H1 (cell line): ENCODE results near the gene PJA1. TPM values are rescaled to one million over a fixed set of nuclear protein-coding genes. Genes with fewer than 3 reads are reported as not detected.

ENCODE experiments used
- CTCF ChIA-PET: fragments of 300-600 bp; sonication (Branson Sonifier 250); formaldehyde crosslinking; loops from one replicate; lab custom pipeline; 2021; ENCODE audit not compliant: partially characterized antibody; lab: Charles Lee
- POLR2A ChIA-PET: fragments of 300-600 bp; sonication (Branson Sonifier 250); formaldehyde crosslinking; loops from one replicate; lab custom pipeline; 2021; ENCODE audit warnings: inconsistent platforms; ENCODE audit not compliant: partially characterized antibody; lab: Charles Lee
- DNase-seq, 2 experiments: peaks; one replicate each; pipeline versions ENCODE4 v3.0.0 to v3.0.0-alpha.2; 2010 to 2022; ENCODE audit warnings: low spot score in 2 of 2, low read depth in 1 of 2, mixed read lengths in 1 of 2
- FAIRE-seq: peaks from 2 replicates; lab custom pipeline; 2011; peaks lifted over from hg19 to GRCh38; lab: Jason Lieb, UNC
- H2AFZ ChIP-seq: 2 replicates; pipeline ENCODE4 v1.8.1; 2012; ENCODE audit warnings: low read length, inconsistent platforms
- H2AK5ac ChIP-seq: 2 replicates; pipeline ENCODE4 v1.6.1; 2013; ENCODE audit warnings: low read depth, low read length
- H2BK120ac ChIP-seq: replicated peaks from 2 replicates; pipeline ENCODE3; 2013; ENCODE audit warnings: low read depth, low read length, inconsistent platforms
- H2BK12ac ChIP-seq: 2 replicates; pipeline ENCODE4 v1.6.1; 2013; ENCODE audit warnings: low read depth, low read length
- H2BK15ac ChIP-seq: 2 replicates; pipeline ENCODE4 v1.6.1; 2013; ENCODE audit warnings: low read length
- H2BK20ac ChIP-seq: 2 replicates; pipeline ENCODE4 v1.6.1; 2013; ENCODE audit warnings: low read length
- H2BK5ac ChIP-seq: 2 replicates; pipeline ENCODE4 v1.6.1; 2013; ENCODE audit warnings: low read depth, low read length
- H3K14ac ChIP-seq: 2 replicates; pipeline ENCODE4 v1.6.1; 2013; ENCODE audit warnings: inconsistent platforms; ENCODE audit not compliant: insufficient read length
- H3K18ac ChIP-seq: 2 replicates; pipeline ENCODE4 v1.6.1; 2013; ENCODE audit warnings: low read length; ENCODE audit errors: extremely low read depth
- H3K23ac ChIP-seq: 2 replicates; pipeline ENCODE4 v1.6.1; 2013; ENCODE audit warnings: inconsistent platforms; ENCODE audit not compliant: insufficient read length
- H3K23me2 ChIP-seq: 2 replicates; pipeline ENCODE4 v1.6.1; 2013; ENCODE audit warnings: low read depth, low read length
- H3K27ac ChIP-seq: 2 replicates; pipeline ENCODE4 v1.6.1; 2011; ENCODE audit warnings: low read depth, low read length, inconsistent platforms
- H3K27me3 ChIP-seq, 4 experiments: replicated peaks in 1 of 4; 1 replicate in 1 of 4; 2 replicates in 3 of 4; pipeline versions ENCODE4 v1.6.1 to v1.8.1; 2011 to 2013; ENCODE audit warnings: low read length in 3 of 4, mild to moderate bottlenecking in 3 of 4, inconsistent platforms in 2 of 4, mixed read lengths in 2 of 4, moderate library complexity in 1 of 4; ENCODE audit not compliant: control insufficient read depth in 3 of 4, insufficient read depth in 3 of 4; ENCODE audit errors: extremely low read depth in 1 of 4
- H3K36me3 ChIP-seq, 4 experiments: 2 replicates each; pipeline versions ENCODE4 v1.6.1 to v1.8.1; 2011 to 2013; ENCODE audit warnings: mild to moderate bottlenecking in 4 of 4, low read length in 3 of 4, moderate library complexity in 2 of 4, control low read depth in 1 of 4, inconsistent platforms in 1 of 4; ENCODE audit not compliant: insufficient read depth in 4 of 4, control insufficient read depth in 2 of 4
- H3K4ac ChIP-seq: replicated peaks from 2 replicates; pipeline ENCODE3; 2013; ENCODE audit warnings: low read length, low read depth, mixed read lengths, inconsistent platforms; ENCODE audit not compliant: insufficient read length
- H3K4me1 ChIP-seq, 4 experiments: replicated peaks in 1 of 4; 1 replicate in 1 of 4; 2 replicates in 3 of 4; pipeline versions ENCODE4 v1.6.1 to v1.8.1; 2011 to 2013; ENCODE audit warnings: low read length in 3 of 4, inconsistent platforms in 2 of 4, mixed read lengths in 1 of 4; ENCODE audit not compliant: insufficient read depth in 4 of 4, control insufficient read depth in 3 of 4
- H3K4me2 ChIP-seq, 2 experiments: 2 replicates each; pipeline versions ENCODE4 v1.6.1 to v1.8.1; 2011 to 2013; ENCODE audit warnings: low read depth in 2 of 2, low read length in 2 of 2, control low read depth in 1 of 2, inconsistent platforms in 1 of 2, mild to moderate bottlenecking in 1 of 2; ENCODE audit not compliant: insufficient read depth in 1 of 2
- H3K4me3 ChIP-seq, 4 experiments: fragments of 200-600, 300-600 bp in 1 of 4; sonication (generic), shearing (Covaris generic), sonication (Bioruptor Twin) in 1 of 4; 2 replicates each; pipeline versions ENCODE4 v1.5.1 to v1.8.1; 2011 to 2016; ENCODE audit warnings: low read length in 4 of 4, low read depth in 3 of 4, control low read depth in 2 of 4, inconsistent platforms in 2 of 4, mild to moderate bottlenecking in 2 of 4, mixed read lengths in 1 of 4, moderate library complexity in 1 of 4; ENCODE audit not compliant: insufficient read depth in 2 of 4; ENCODE audit errors: extremely low read depth in 1 of 4
- H3K56ac ChIP-seq: replicated peaks from 2 replicates; pipeline ENCODE3; 2013; ENCODE audit warnings: low read depth, mild to moderate bottlenecking, mixed read lengths, low read length, inconsistent platforms; ENCODE audit not compliant: insufficient read length
- H3K79me1 ChIP-seq: 2 replicates; pipeline ENCODE4 v1.6.1; 2013; ENCODE audit warnings: low read depth, low read length, control low read depth
- H3K79me2 ChIP-seq, 2 experiments: 2 replicates each; pipeline versions ENCODE4 v1.6.1 to v1.8.1; 2012 to 2013; ENCODE audit warnings: low read length in 2 of 2, mild to moderate bottlenecking in 2 of 2, inconsistent platforms in 1 of 2; ENCODE audit not compliant: insufficient read depth in 2 of 2, control insufficient read depth in 1 of 2
- H3K9ac ChIP-seq, 4 experiments: replicated peaks in 1 of 4; 1 replicate in 1 of 4; 2 replicates in 3 of 4; pipeline versions ENCODE4 v1.6.1 to v1.8.1; 2011 to 2013; ENCODE audit warnings: low read depth in 3 of 4, low read length in 3 of 4, control low read depth in 2 of 4, mild to moderate bottlenecking in 2 of 4, moderate library complexity in 2 of 4, inconsistent platforms in 1 of 4; ENCODE audit errors: extremely low read depth in 1 of 4
- H3K9me3 ChIP-seq, 2 experiments: 2 replicates each; pipeline versions ENCODE4 v1.6.1 to v1.8.1; 2012 to 2013; ENCODE audit warnings: mild to moderate bottlenecking in 2 of 2, moderate library complexity in 2 of 2, control low read depth in 1 of 2, inconsistent platforms in 1 of 2, low read depth in 1 of 2, low read length in 1 of 2, mixed read lengths in 1 of 2; ENCODE audit not compliant: insufficient read depth in 2 of 2
- H4K20me1 ChIP-seq, 2 experiments: replicated peaks in 1 of 2; 2 replicates each; pipeline versions ENCODE3 to v1.8.1; 2011 to 2013; ENCODE audit warnings: inconsistent platforms in 2 of 2, low read length in 2 of 2, mild to moderate bottlenecking in 1 of 2; ENCODE audit not compliant: insufficient read depth in 2 of 2, control insufficient read depth in 1 of 2
- H4K5ac ChIP-seq: 2 replicates; pipeline ENCODE4 v1.6.1; 2013; ENCODE audit warnings: low read length, low read depth, mixed read lengths, inconsistent platforms; ENCODE audit not compliant: insufficient read length
- H4K8ac ChIP-seq: 2 replicates; pipeline ENCODE4 v1.8.0; 2013; ENCODE audit warnings: mild to moderate bottlenecking, moderate library complexity, low read length, inconsistent platforms; ENCODE audit not compliant: insufficient read depth; ENCODE audit errors: extremely low read depth
- H4K91ac ChIP-seq: replicated peaks from 2 replicates; pipeline ENCODE3; 2013; ENCODE audit warnings: low read length, mixed read lengths, inconsistent platforms; ENCODE audit not compliant: insufficient read length
- BCL11A ChIP-seq, 2 experiments: IDR thresholded peaks; one replicate each; pipeline ENCODE4 v1.6.1; 2011; ENCODE audit warnings: low read depth in 2 of 2, low read length in 2 of 2, mild to moderate bottlenecking in 2 of 2
- CBX5 ChIP-seq: fragments of 300-800, 300-1000 bp; sonication (generic); IDR thresholded peaks from 2 replicates; pipeline ENCODE4 v1.7.1; 2016; ENCODE audit warnings: antibody characterized with exemption, low read length, low read depth
- CTCF ChIP-seq, 3 experiments: IDR thresholded peaks; 1 replicate in 2 of 3; 2 replicates in 1 of 3; pipeline versions ENCODE4 v1.5.1 to v1.6.1; 2011; ENCODE audit warnings: low read length in 3 of 3, mild to moderate bottlenecking in 3 of 3, inconsistent platforms in 2 of 3, low read depth in 1 of 3, moderate library complexity in 1 of 3; ENCODE audit not compliant: insufficient read depth in 1 of 3; ENCODE audit errors: control extremely low read depth in 1 of 3
- KDM1A ChIP-seq: fragments of 200-600, 300-600 bp; sonication (generic); IDR thresholded peaks from 2 replicates; pipeline ENCODE4 v1.7.1; 2016; ENCODE audit warnings: mild to moderate bottlenecking, low read length, borderline replicate concordance
- RNF2 ChIP-seq: fragments of 200-900, 300-1000 bp; sonication (generic); IDR thresholded peaks from 2 replicates; pipeline ENCODE4 v1.7.1; 2016; ENCODE audit warnings: borderline replicate concordance, low read depth, mild to moderate bottlenecking, antibody characterized with exemption, low read length; ENCODE audit not compliant: poor library complexity, severe bottlenecking; ENCODE audit errors: missing control alignments
- SAP30 ChIP-seq: fragments of 300-600 bp; sonication (generic); IDR thresholded peaks from 2 replicates; pipeline ENCODE4 v1.7.1; 2012; ENCODE audit warnings: low read length, moderate library complexity, mild to moderate bottlenecking, inconsistent platforms; ENCODE audit not compliant: insufficient read depth, insufficient replicate concordance
- TAF7 ChIP-seq: optimal IDR thresholded peaks from 2 replicates; pipeline ENCODE3; 2011; ENCODE audit warnings: low read depth, mild to moderate bottlenecking, inconsistent platforms, low read length, moderate library complexity, borderline replicate concordance
- USF2 ChIP-seq: IDR thresholded peaks from 2 replicates; pipeline ENCODE4 v1.6.1; 2011; ENCODE audit warnings: low read length, improper control_type of control experiment
- WGBS, 2 experiments: shearing (Covaris generic) in 1 of 2; methylation state at CpG; one replicate each; pipeline versions ENCODE4 v1.1.6 to v1.1.7; 2013 to 2015; ENCODE audit warnings: low lambda C conversion rate in 2 of 2, mixed read lengths in 2 of 2, inconsistent platforms in 1 of 2, low coverage in 1 of 2, missing lambda C conversion rate in 1 of 2; ENCODE audit not compliant: insufficient replicate concordance in 2 of 2, insufficient coverage in 1 of 2, insufficient read length in 1 of 2; ENCODE audit errors: extremely low coverage in 1 of 2, missing lambda C conversion rate in 1 of 2; 5-methylcytosine and 5-hydroxymethylcytosine counted together
- polyA plus RNA-seq, 7 experiments: library from polyadenylated mRNA; depleted of rRNA in 3 of 7; stranded (reverse) in 5 of 7; unstranded in 2 of 7; fragments of >200 nt in 5 of 7; fragments of 200-250 nt in 2 of 7; gene quantifications; 1 replicate in 5 of 7; 2 replicates in 1 of 7; 4 replicates in 1 of 7; pipeline versions ENCODE4 v1.2.1 to v1.2.3, GENCODE V29; 2011 to 2013; ENCODE audit warnings: missing spikeins in 2 of 7, mixed read lengths in 2 of 7
- total RNA-seq: library from RNA; stranded (reverse); fragmentation: NEBNext Ultra II Directional; extraction: Animal tissue kit (Norgen Biotek cat#: 25700); gene quantifications from 2 replicates; pipeline ENCODE4 v1.2.1, GENCODE V29; 2021

PJA1 gene
- total and polyA plus RNA-seq, 2 of the 8 experiments (the other 6 are each of a cell fraction or from before 2014, with no cell fraction given) = 25.7 to 37.0 TPM

- no peak overlapping the region for H3K4me3 ChIP-seq
- H4K20me1 ChIP-seq = peaks cover 2 to 10% of the 10 kb centered on the region in 2 experiments
- no peak overlapping the region for H2BK120ac ChIP-seq
- no peak overlapping the region for H2AFZ ChIP-seq
- H2AK5ac ChIP-seq = no peak overlapping the region
- no peak overlapping the region for H3K4ac ChIP-seq
- DNase-seq = no peak
- H3K14ac ChIP-seq = no peak overlapping the region
- no peak overlapping the region for H4K8ac ChIP-seq
- no peak overlapping the region for H4K91ac ChIP-seq
- no peaks in the 10 kb centered on the region for H3K23me2 ChIP-seq
- FAIRE-seq = no peak
- no peak overlapping the region for H3K27ac ChIP-seq
- peaks cover 0 to 22% (median 8%) of the 10 kb centered on the region in 4 experiments; a peak in 7 of 8 replicates for H3K36me3 ChIP-seq
- H3K79me2 ChIP-seq = peaks cover 0 to 12% of the 10 kb centered on the region in 2 experiments; a peak in 2 of 4 replicates
- H2BK5ac ChIP-seq = no peak overlapping the region
- H3K18ac ChIP-seq = no peak overlapping the region
- H3K56ac ChIP-seq = no peak overlapping the region
- H3K9me3 ChIP-seq = no peaks in the 10 kb centered on the region
- H3K23ac ChIP-seq = no peak overlapping the region
- 0 out of 7 replicates have a peak, but pooled peaks cover 0 to 3% (median 2%) of the 10 kb centered on the region in 4 experiments for H3K4me1 ChIP-seq
- H2BK20ac ChIP-seq = no peak overlapping the region
- no peaks in the 10 kb centered on the region for H3K27me3 ChIP-seq
- H2BK12ac ChIP-seq = no peak overlapping the region
- ChIA-PET POLR2A (no interaction called here), CTCF (interaction anchor here (1.2 kb wide), 1 partner anchor 59 kb away, joined by 3 read pairs; no protein-coding TSS in a partner anchor)
- no peaks in the 10 kb centered on the region for H3K79me1 ChIP-seq
- no peak overlapping the region for H3K9ac ChIP-seq
- no peak overlapping the region for H2BK15ac ChIP-seq
- no peak overlapping the region for H3K4me2 ChIP-seq
- 97% methylated on average over 8 of the region's 9 CpGs; no CpG with 5 or more reads in 1 of the 2 experiments for WGBS, 2 experiments
- H4K5ac ChIP-seq = no peak overlapping the region
- TF ChIP-seq KDM1A (no peak), USF2 (no peak), SAP30 (no peak), CTCF (IDR thresholded peaks at IDR 0.05; ENCODE audit: control extremely low read depth in 1 of 3, insufficient read depth in 1 of 3, low read depth in 1 of 3, low read length in 3 of 3) (no peak), BCL11A (IDR thresholded peaks at IDR 0.05; ENCODE audit: low read depth in 2 of 2, low read length in 2 of 2) (no peak), CBX5 (no peak), RNF2 (no peak), TAF7 (no peak)
Measured at GRCh38 chrX:69162361-69162865, 2.8 kb downstream of the PJA1 start.
